ENCODE data around the gene TOM1L2. TPM values are rescaled to one million over a fixed set of nuclear protein-coding genes. Genes with fewer than 3 reads are reported as not detected.
A peak's percentile ranks its signal among the peaks of the same experiment; 100 is the strongest.

Gene TOM1L2
- total and polyA plus RNA-seq, 11 donors, result 122 to 345 (median 247) TPM

DNA sequence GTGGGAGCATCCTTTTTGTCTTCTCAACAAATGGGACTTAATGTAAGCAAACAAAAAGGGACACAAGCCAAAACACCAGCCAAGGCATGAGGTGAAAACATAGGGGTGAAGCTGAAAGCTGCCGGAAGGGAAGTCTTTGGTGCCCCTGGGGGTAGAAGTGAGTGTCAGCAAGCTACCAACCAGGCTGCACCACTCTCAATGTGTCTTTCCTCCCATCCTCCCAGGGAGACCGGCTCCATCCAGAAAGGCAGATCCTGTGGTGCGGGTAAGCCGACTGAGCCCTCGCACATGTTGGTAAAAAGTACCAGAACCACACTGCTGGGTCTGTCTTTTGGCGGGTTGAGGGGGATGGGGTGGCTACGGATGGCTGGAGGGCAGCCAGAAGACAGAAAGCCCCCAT, 83.4 kb downstream of the TOM1L2 start:
- no peak overlapping the region for H3K27ac ChIP-seq
- no peak overlapping the region for H3K4me3 ChIP-seq
- H3K27me3 ChIP-seq, result no peaks in the 10 kb centered on the region
- ATAC-seq, result no peak
- H3K9me3 ChIP-seq, result no peaks in the 10 kb centered on the region
- peaks cover 0 to 52% (median 29%) of the 10 kb centered on the region in 9 donors for H3K36me3 ChIP-seq
- peaks cover 4 to 42% (median 21%) of the 10 kb centered on the region in 12 donors for H3K4me1 ChIP-seq
- WGBS, 4 donors, result 81 to 89% (median 86%) methylated on average over 7 of the region's 7 CpGs
- no peak for DNase-seq
- intact Hi-C loops (cut with DNase I), result loop anchor here in 2 of 10 donors (5.0 to 10.0 kb wide), 3 partner anchors 83 to 143 kb away; partner anchors contain the start of genes DRC3 (in 2 of the 2) and TOM1L2 (in 2 of the 2)
- TF ChIP-seq POLR2A (IDR thresholded peaks at IDR 0.05), result no peak
- TF ChIP-seq, protein P1, sequence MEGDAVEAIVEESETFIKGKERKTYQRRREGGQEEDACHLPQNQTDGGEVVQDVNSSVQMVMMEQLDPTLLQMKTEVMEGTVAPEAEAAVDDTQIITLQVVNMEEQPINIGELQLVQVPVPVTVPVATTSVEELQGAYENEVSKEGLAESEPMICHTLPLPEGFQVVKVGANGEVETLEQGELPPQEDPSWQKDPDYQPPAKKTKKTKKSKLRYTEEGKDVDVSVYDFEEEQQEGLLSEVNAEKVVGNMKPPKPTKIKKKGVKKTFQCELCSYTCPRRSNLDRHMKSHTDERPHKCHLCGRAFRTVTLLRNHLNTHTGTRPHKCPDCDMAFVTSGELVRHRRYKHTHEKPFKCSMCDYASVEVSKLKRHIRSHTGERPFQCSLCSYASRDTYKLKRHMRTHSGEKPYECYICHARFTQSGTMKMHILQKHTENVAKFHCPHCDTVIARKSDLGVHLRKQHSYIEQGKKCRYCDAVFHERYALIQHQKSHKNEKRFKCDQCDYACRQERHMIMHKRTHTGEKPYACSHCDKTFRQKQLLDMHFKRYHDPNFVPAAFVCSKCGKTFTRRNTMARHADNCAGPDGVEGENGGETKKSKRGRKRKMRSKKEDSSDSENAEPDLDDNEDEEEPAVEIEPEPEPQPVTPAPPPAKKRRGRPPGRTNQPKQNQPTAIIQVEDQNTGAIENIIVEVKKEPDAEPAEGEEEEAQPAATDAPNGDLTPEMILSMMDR (IDR thresholded peaks at IDR 0.05), result no peak

DNA sequence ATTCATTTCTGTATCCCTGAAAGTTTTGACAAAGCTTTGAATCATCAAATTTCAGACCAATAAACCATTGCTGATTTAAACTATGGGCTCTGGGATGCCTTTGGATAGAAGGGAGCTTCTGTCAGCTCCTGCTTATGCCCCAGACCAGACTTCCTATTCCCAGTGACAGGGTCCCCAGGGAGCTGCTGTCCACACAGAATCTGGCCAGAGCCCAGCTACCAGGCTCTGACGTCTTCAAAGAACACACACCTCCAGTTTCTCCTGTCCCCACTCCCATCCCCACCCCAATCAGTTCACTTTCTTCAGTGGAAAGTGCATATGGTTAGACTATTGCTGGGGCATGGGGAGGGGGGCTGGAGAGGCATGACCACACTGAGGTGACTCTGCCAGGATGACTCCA, 83.8 kb downstream of the TOM1L2 start:
- ATAC-seq (peak in 1 of 4 donors; percentile 22), DNase-seq (peak in 1 of 5 donors; percentile 51)
- no peak overlapping the region for H3K4me3 ChIP-seq
- TF ChIP-seq, protein P1 (IDR thresholded peaks at IDR 0.05), result no peak
- no peak for TF ChIP-seq POLR2A (IDR thresholded peaks at IDR 0.05)
- H3K36me3 ChIP-seq, result peaks cover 0 to 52% (median 29%) of the 10 kb centered on the region in 9 donors
- peaks cover 4 to 42% (median 21%) of the 10 kb centered on the region in 12 donors for H3K4me1 ChIP-seq
- H3K27ac ChIP-seq, result no peak overlapping the region
- intact Hi-C loops (cut with DNase I), result loop anchor here in 2 of 10 donors (5.0 to 10.0 kb wide), 3 partner anchors 84 to 144 kb away; partner anchors contain the start of genes DRC3 (in 2 of the 2) and TOM1L2 (in 2 of the 2)
- H3K27me3 ChIP-seq, result no peaks in the 10 kb centered on the region
- 0 to 17% (median 7%) methylated on average over 1 of the region's 1 CpG for WGBS, 4 donors
- no peaks in the 10 kb centered on the region for H3K9me3 ChIP-seq

DNA sequence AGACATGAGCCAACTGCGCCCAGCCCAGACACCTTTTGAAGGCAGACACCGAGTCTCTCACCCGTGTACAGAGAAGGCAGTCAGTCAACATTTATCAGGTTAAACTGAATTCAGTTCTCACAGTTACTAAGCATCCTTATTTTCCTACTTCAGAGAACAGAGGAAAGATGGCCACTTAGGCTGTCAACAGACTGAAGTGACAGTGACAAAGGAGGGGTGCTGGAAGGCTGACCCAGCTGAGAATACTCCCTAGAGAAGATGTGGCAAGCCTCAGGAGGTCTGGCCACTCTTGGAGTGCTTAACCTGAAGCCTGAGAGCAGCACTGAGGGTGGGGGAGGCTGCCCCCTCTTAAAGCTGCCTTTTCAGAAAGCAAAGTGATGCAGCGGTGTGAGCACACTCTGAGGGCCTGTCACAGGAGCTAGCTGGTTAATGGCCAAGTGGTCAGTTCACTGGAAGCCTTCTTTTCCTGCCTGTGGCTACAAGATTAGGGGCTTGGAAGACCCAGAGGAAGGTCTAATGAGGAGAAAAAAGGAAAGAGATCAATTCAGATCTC, 84.4 kb downstream of the TOM1L2 start:
- ATAC-seq (peak; percentile 22 to 70 (median 46)), DNase-seq (peak in 1 of 5 donors; percentile 48)
- H3K36me3 ChIP-seq, result peaks cover 0 to 52% (median 29%) of the 10 kb centered on the region in 9 donors
- H3K9me3 ChIP-seq, result no peaks in the 10 kb centered on the region
- H3K4me1 ChIP-seq, result peaks cover 4 to 42% (median 21%) of the 10 kb centered on the region in 12 donors
- no peaks in the 10 kb centered on the region for H3K27me3 ChIP-seq
- intact Hi-C loops (cut with DNase I), result loop anchor here in 2 of 10 donors (5.0 to 10.0 kb wide), 3 partner anchors 84 to 144 kb away; partner anchors contain the start of genes DRC3 (in 2 of the 2) and TOM1L2 (in 2 of the 2)
- H3K4me3 ChIP-seq, result no peak overlapping the region
- no peak for TF ChIP-seq POLR2A (IDR thresholded peaks at IDR 0.05)
- TF ChIP-seq, protein P1 (IDR thresholded peaks at IDR 0.05), result no peak
- no peak overlapping the region for H3K27ac ChIP-seq
- 56 to 63% (median 60%) methylated on average over 4 of the region's 4 CpGs for WGBS, 4 donors

DNA sequence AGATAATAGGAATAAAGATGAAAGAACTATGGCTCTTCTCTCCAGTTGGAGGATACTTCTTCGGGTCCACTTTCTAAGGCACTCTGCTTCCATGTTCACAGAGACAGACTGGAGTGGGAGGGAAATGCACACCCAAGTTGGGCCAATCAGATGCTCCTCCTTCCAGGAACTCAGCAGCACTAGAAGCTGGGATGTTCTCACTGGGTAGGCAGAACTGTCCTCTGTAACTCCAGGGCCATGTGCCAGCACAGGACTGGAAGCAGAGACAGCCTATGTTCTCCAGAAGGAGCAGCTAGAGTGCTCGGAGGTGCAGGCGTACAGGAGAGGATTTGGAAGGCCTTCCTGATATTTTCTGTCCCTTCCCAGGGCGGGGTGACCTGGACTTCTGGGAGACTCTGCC, 85.5 kb downstream of the TOM1L2 start:
- Histone ChIP-seq H3K9me3 (no peaks in the 10 kb centered on the region), H3K27ac (peak overlapping the region in 4 of 12 donors; percentile 30 to 57 (median 34)), H3K36me3 (peaks cover 0 to 59% (median 35%) of the 10 kb centered on the region in 9 donors), H3K27me3 (no peaks in the 10 kb centered on the region), H3K4me3 (no peak overlapping the region), H3K4me1 (peaks cover 4 to 40% (median 21%) of the 10 kb centered on the region in 12 donors)
- no peak for DNase-seq
- 84 to 92% (median 86%) methylated on average over 4 of the region's 4 CpGs for WGBS, 4 donors
- ATAC-seq, result peak in 3 of 4 donors; percentile 21 to 31 (median 25)
- intact Hi-C loops (cut with DNase I), result loop anchor here in 2 of 10 donors (5.0 to 10.0 kb wide), 3 partner anchors 86 to 146 kb away; partner anchors contain the start of genes DRC3 (in 2 of the 2) and TOM1L2 (in 2 of the 2)
- TF ChIP-seq, protein P1 (IDR thresholded peaks at IDR 0.05), result no peak
- TF ChIP-seq POLR2A (IDR thresholded peaks at IDR 0.05), result no peak

Measured in heart left ventricle (tissue), 16 donors.